ENCODE measurements around the gene LRP1B.
"Not testable (repeated sequence)": the region's sequence is repeated elsewhere in the genome, so short reads cannot be mapped to it uniquely, and the experiment has no call there.

The LRP1B gene

GRCh38 chr2:140994856-140995255 is 1136.0 kb downstream of the LRP1B start:
- no peak for DNase-seq (ENCODE audit: low read depth)

GRCh38 chr2:140990416-140990815 is 1140.4 kb downstream of the LRP1B start:
- H3K4me3 ChIP-seq (ENCODE audit: low read depth, low read length): no peak overlapping the region
- no peak for TF ChIP-seq CTCF (IDR thresholded peaks at IDR 0.05; ENCODE audit: insufficient read depth, low read depth, low read length, missing control alignments)
- no peak for DNase-seq (ENCODE audit: low read depth)

More at GRCh38 chr2:140994856-140995255, 1136.0 kb downstream of the LRP1B start:
- TF ChIP-seq CTCF (IDR thresholded peaks at IDR 0.05; ENCODE audit: insufficient read depth, low read depth, low read length, missing control alignments): no peak
- no peak overlapping the region for H3K4me3 ChIP-seq (ENCODE audit: low read depth, low read length)

GRCh38 chr2:140988597-140988996 is 1142.2 kb downstream of the LRP1B start:
- H3K4me3 ChIP-seq (ENCODE audit: low read depth, low read length): no peak overlapping the region
- no peak for TF ChIP-seq CTCF (IDR thresholded peaks at IDR 0.05; ENCODE audit: insufficient read depth, low read depth, low read length, missing control alignments)
- DNase-seq (ENCODE audit: low read depth): no peak

- DNase-seq (ENCODE audit: low read depth): no peak
- no peak for TF ChIP-seq CTCF (IDR thresholded peaks at IDR 0.05; ENCODE audit: insufficient read depth, low read depth, low read length, missing control alignments)
- H3K4me3 ChIP-seq (ENCODE audit: low read depth, low read length): no peak overlapping the region
These were observed 1144.4 kb downstream of the LRP1B start for GRCh38 chr2:140986456-140986855.

GRCh38 chr2:140975237-140975636 is 1155.6 kb downstream of the LRP1B start:
- no peak overlapping the region for H3K4me3 ChIP-seq (ENCODE audit: low read depth, low read length)
- no peak for DNase-seq (ENCODE audit: low read depth)
- no peak for TF ChIP-seq CTCF (IDR thresholded peaks at IDR 0.05; ENCODE audit: insufficient read depth, low read depth, low read length, missing control alignments)

- no peak for TF ChIP-seq CTCF (IDR thresholded peaks at IDR 0.05; ENCODE audit: insufficient read depth, low read depth, low read length, missing control alignments)
- H3K4me3 ChIP-seq (ENCODE audit: low read depth, low read length): no peak overlapping the region
- DNase-seq (ENCODE audit: low read depth): no peak
These were observed 1158.1 kb downstream of the LRP1B start for GRCh38 chr2:140972724-140973123.

- H3K4me3 ChIP-seq (ENCODE audit: low read depth, low read length); DNase-seq (ENCODE audit: low read depth): not testable (repeated sequence)
- TF ChIP-seq CTCF (IDR thresholded peaks at IDR 0.05; ENCODE audit: insufficient read depth, low read depth, low read length, missing control alignments): peak; percentile 0
These were observed 1166.5 kb downstream of the LRP1B start for GRCh38 chr2:140964324-140964723.
